ENCODE measurements around the gene NABP2.

DNA sequence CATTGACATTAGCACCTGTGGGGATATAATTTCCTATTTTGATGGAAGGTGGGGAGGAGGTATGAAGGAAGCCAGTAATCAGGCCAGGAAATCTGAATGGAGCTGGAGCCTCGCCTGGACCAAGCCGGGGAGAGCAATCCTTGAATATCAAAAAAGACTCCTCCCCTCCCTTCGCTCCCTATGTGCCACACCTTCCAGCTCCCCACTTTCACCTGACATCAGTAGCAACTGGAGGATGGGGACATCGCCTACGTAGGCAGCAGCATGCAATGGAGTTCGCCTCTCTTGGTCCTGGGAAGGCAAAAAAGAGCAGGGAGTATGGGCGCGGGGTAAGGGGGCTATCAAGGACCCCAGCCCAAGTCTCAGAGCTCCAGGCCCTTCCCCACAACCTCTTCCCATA is 32.9 kb downstream of the NABP2 start:
- TF ChIP-seq, protein P1, sequence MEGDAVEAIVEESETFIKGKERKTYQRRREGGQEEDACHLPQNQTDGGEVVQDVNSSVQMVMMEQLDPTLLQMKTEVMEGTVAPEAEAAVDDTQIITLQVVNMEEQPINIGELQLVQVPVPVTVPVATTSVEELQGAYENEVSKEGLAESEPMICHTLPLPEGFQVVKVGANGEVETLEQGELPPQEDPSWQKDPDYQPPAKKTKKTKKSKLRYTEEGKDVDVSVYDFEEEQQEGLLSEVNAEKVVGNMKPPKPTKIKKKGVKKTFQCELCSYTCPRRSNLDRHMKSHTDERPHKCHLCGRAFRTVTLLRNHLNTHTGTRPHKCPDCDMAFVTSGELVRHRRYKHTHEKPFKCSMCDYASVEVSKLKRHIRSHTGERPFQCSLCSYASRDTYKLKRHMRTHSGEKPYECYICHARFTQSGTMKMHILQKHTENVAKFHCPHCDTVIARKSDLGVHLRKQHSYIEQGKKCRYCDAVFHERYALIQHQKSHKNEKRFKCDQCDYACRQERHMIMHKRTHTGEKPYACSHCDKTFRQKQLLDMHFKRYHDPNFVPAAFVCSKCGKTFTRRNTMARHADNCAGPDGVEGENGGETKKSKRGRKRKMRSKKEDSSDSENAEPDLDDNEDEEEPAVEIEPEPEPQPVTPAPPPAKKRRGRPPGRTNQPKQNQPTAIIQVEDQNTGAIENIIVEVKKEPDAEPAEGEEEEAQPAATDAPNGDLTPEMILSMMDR (IDR thresholded peaks at IDR 0.05; ENCODE audit: low read depth, low read length, poor library complexity, severe bottlenecking): no peak
- no peak for TF ChIP-seq EZH2phosphoT487 (IDR thresholded peaks at IDR 0.05; ENCODE audit: borderline replicate concordance, low read length)
